Measurements from ENCODE around the gene MYO16.

GRCh38 chr13:108919036-108919907 is 289.9 kb downstream of the MYO16 start:
- TF ChIP-seq POLR2A (IDR thresholded peaks at IDR 0.05) (no peak), CTCF (IDR thresholded peaks at IDR 0.05) (no peak)
